Measurements from ENCODE around the gene MLX.
A peak's percentile ranks its signal among the peaks of the same experiment; 100 is the strongest.
"Not testable (repeated sequence)": the region's sequence is repeated elsewhere in the genome, so short reads cannot be mapped to it uniquely, and the experiment has no call there.

Gene MLX

GRCh38 chr17:42547001-42547461 lies 19.9 kb upstream of the MLX start:
- TF ChIP-seq SUZ12 (IDR thresholded peaks at IDR 0.05; ENCODE audit: extremely low read depth, insufficient read depth, insufficient read length) = no peak
- no peak for TF ChIP-seq YY1 (IDR thresholded peaks at IDR 0.05; ENCODE audit: insufficient read depth, insufficient read length)
- no peak for TF ChIP-seq ZNF274 (IDR thresholded peaks at IDR 0.05; ENCODE audit: low read depth, low read length)
- peaks cover 1% of the 10 kb centered on the region for H3K4me1 ChIP-seq (ENCODE audit: insufficient read depth, insufficient read length)
- H3K36me3 ChIP-seq (ENCODE audit: insufficient read depth, insufficient read length, low read length) = peaks cover 34% of the 10 kb centered on the region
- H3K9ac ChIP-seq (ENCODE audit: insufficient read length, low read depth) = peak overlapping the region; percentile 28
- no peak overlapping the region for H3K4me3 ChIP-seq (ENCODE audit: insufficient read length, low read depth)
- DNase-seq (ENCODE audit: low read depth, low spot score) = no peak
- H3K27me3 ChIP-seq (ENCODE audit: insufficient read depth, insufficient read length) = no peaks in the 10 kb centered on the region
- no peaks in the 10 kb centered on the region for H3K9me3 ChIP-seq (ENCODE audit: insufficient read depth, low read length)

- TF ChIP-seq YY1 (IDR thresholded peaks at IDR 0.05; ENCODE audit: insufficient read depth, insufficient read length) = no peak
- no peak for TF ChIP-seq SUZ12 (IDR thresholded peaks at IDR 0.05; ENCODE audit: extremely low read depth, insufficient read depth, insufficient read length)
- no peak for TF ChIP-seq ZNF274 (IDR thresholded peaks at IDR 0.05; ENCODE audit: low read depth, low read length)
- DNase-seq (ENCODE audit: low read depth, low spot score) = no peak
- peaks cover 1% of the 10 kb centered on the region for H3K4me1 ChIP-seq (ENCODE audit: insufficient read depth, insufficient read length)
- H3K36me3 ChIP-seq (ENCODE audit: insufficient read depth, insufficient read length, low read length) = peaks cover 29% of the 10 kb centered on the region
- no peaks in the 10 kb centered on the region for H3K27me3 ChIP-seq (ENCODE audit: insufficient read depth, insufficient read length)
- H3K4me3 ChIP-seq (ENCODE audit: insufficient read length, low read depth) = no peak overlapping the region
- no peaks in the 10 kb centered on the region for H3K9me3 ChIP-seq (ENCODE audit: insufficient read depth, low read length)
- H3K9ac ChIP-seq (ENCODE audit: insufficient read length, low read depth) = no peak overlapping the region
Observed at GRCh38 chr17:42547698-42548069, 19.2 kb upstream of the MLX start.

- Histone ChIP-seq H3K4me3 (ENCODE audit: insufficient read length, low read depth) (peak overlapping the region; percentile 51), H3K9ac (ENCODE audit: insufficient read length, low read depth) (peak overlapping the region; percentile 81)
- peak; percentile 81 for DNase-seq (ENCODE audit: low read depth, low spot score)
Observed at GRCh38 chr17:42548070-42548837, 18.6 kb upstream of the MLX start.

GRCh38 chr17:42548993-42549755 lies 17.7 kb upstream of the MLX start:
- H3K4me3 ChIP-seq (ENCODE audit: insufficient read length, low read depth) = peak overlapping the region; percentile 51
- TF ChIP-seq SUZ12 (IDR thresholded peaks at IDR 0.05; ENCODE audit: extremely low read depth, insufficient read depth, insufficient read length) (no peak), ZNF274 (IDR thresholded peaks at IDR 0.05; ENCODE audit: low read depth, low read length) (no peak), YY1 (IDR thresholded peaks at IDR 0.05; ENCODE audit: insufficient read depth, insufficient read length) (no peak)

More at GRCh38 chr17:42548070-42548837, 18.6 kb upstream of the MLX start:
- Histone ChIP-seq H3K9me3 (ENCODE audit: insufficient read depth, low read length) (no peaks in the 10 kb centered on the region), H3K27me3 (ENCODE audit: insufficient read depth, insufficient read length) (no peaks in the 10 kb centered on the region), H3K4me1 (ENCODE audit: insufficient read depth, insufficient read length) (peaks cover 2% of the 10 kb centered on the region), H3K36me3 (ENCODE audit: insufficient read depth, insufficient read length, low read length) (peaks cover 26% of the 10 kb centered on the region)
- TF ChIP-seq SUZ12 (IDR thresholded peaks at IDR 0.05; ENCODE audit: extremely low read depth, insufficient read depth, insufficient read length) (no peak), ZNF274 (IDR thresholded peaks at IDR 0.05; ENCODE audit: low read depth, low read length) (no peak), YY1 (IDR thresholded peaks at IDR 0.05; ENCODE audit: insufficient read depth, insufficient read length) (no peak)

GRCh38 chr17:42552736-42553135 lies 14.2 kb upstream of the MLX start, which contains the start of gene HSD17B1:
TSS of gene HSD17B1 (plus strand) at chr17:42552923. CDS start at chr17:42552934, 11 bp downstream.
- not testable (repeated sequence) for H3K27me3 ChIP-seq (ENCODE audit: insufficient read depth, insufficient read length); H3K9me3 ChIP-seq (ENCODE audit: insufficient read depth, low read length); H3K4me1 ChIP-seq (ENCODE audit: insufficient read depth, insufficient read length); DNase-seq (ENCODE audit: low read depth, low spot score)
- H3K4me3 ChIP-seq (ENCODE audit: insufficient read length, low read depth) = peak within 1 kb of the TSS; percentile 81
- H3K9ac ChIP-seq (ENCODE audit: insufficient read length, low read depth) = peak within 1 kb of the TSS; percentile 86
- peaks cover 11% of the 10 kb centered on the region for H3K36me3 ChIP-seq (ENCODE audit: insufficient read depth, insufficient read length, low read length)

More at GRCh38 chr17:42548993-42549755, 17.7 kb upstream of the MLX start:
- H3K9me3 ChIP-seq (ENCODE audit: insufficient read depth, low read length) = no peaks in the 10 kb centered on the region
- no peaks in the 10 kb centered on the region for H3K27me3 ChIP-seq (ENCODE audit: insufficient read depth, insufficient read length)
- H3K9ac ChIP-seq (ENCODE audit: insufficient read length, low read depth) = peak overlapping the region; percentile 81
- peaks cover 9% of the 10 kb centered on the region for H3K4me1 ChIP-seq (ENCODE audit: insufficient read depth, insufficient read length)
- H3K36me3 ChIP-seq (ENCODE audit: insufficient read depth, insufficient read length, low read length) = peaks cover 20% of the 10 kb centered on the region
- no peak for DNase-seq (ENCODE audit: low read depth, low spot score)

- DNase-seq (ENCODE audit: low read depth, low spot score) = no peak
- no peaks in the 10 kb centered on the region for H3K27me3 ChIP-seq (ENCODE audit: insufficient read depth, insufficient read length)
- peak overlapping the region; percentile 86 for H3K9ac ChIP-seq (ENCODE audit: insufficient read length, low read depth)
- H3K4me3 ChIP-seq (ENCODE audit: insufficient read length, low read depth) = no peak overlapping the region
- H3K36me3 ChIP-seq (ENCODE audit: insufficient read depth, insufficient read length, low read length) = peaks cover 11% of the 10 kb centered on the region
- no peak for TF ChIP-seq YY1 (IDR thresholded peaks at IDR 0.05; ENCODE audit: insufficient read depth, insufficient read length)
- TF ChIP-seq SUZ12 (IDR thresholded peaks at IDR 0.05; ENCODE audit: extremely low read depth, insufficient read depth, insufficient read length) = no peak
- no peak for TF ChIP-seq ZNF274 (IDR thresholded peaks at IDR 0.05; ENCODE audit: low read depth, low read length)
- no peaks in the 10 kb centered on the region for H3K9me3 ChIP-seq (ENCODE audit: insufficient read depth, low read length)
- H3K4me1 ChIP-seq (ENCODE audit: insufficient read depth, insufficient read length) = peaks cover 9% of the 10 kb centered on the region
Observed at GRCh38 chr17:42553161-42553818, 13.6 kb upstream of the MLX start.

- peak overlapping the region; percentile 86 for H3K9ac ChIP-seq (ENCODE audit: insufficient read length, low read depth)
- H3K36me3 ChIP-seq (ENCODE audit: insufficient read depth, insufficient read length, low read length) = peaks cover 11% of the 10 kb centered on the region
- DNase-seq (ENCODE audit: low read depth, low spot score) = no peak
- H3K27me3 ChIP-seq (ENCODE audit: insufficient read depth, insufficient read length) = no peaks in the 10 kb centered on the region
- peaks cover 9% of the 10 kb centered on the region for H3K4me1 ChIP-seq (ENCODE audit: insufficient read depth, insufficient read length)
- H3K9me3 ChIP-seq (ENCODE audit: insufficient read depth, low read length) = no peaks in the 10 kb centered on the region
- peak overlapping the region; percentile 81 for H3K4me3 ChIP-seq (ENCODE audit: insufficient read length, low read depth)
- TF ChIP-seq YY1 (IDR thresholded peaks at IDR 0.05; ENCODE audit: insufficient read depth, insufficient read length) = no peak
- no peak for TF ChIP-seq ZNF274 (IDR thresholded peaks at IDR 0.05; ENCODE audit: low read depth, low read length)
- no peak for TF ChIP-seq SUZ12 (IDR thresholded peaks at IDR 0.05; ENCODE audit: extremely low read depth, insufficient read depth, insufficient read length)
Observed at GRCh38 chr17:42553866-42554249, 13.0 kb upstream of the MLX start.

Data from NT2/D1 (cell line).